Heart left ventricle (tissue), 16 donors: ENCODE data around the gene ENOX1. TPM values are rescaled to one million over a fixed set of nuclear protein-coding genes. Genes with fewer than 3 reads are reported as not detected.

ENCODE experiments used
- ATAC-seq, 4 donors: fragments of 200-7000 bp; cut with Tn5 transposase; one replicate each; pipeline ENCODE4 v1.9.1; 2020 to 2022; ENCODE audit warnings: moderate library complexity in 4 of 4, mild to moderate bottlenecking in 3 of 4, moderate number of reproducible peaks in 1 of 4
- DNase-seq, 5 donors: peaks; one replicate each; pipeline ENCODE4 v3.0.0-alpha.2; 2020
- H3K27ac ChIP-seq, 12 donors: fragments of 200-600 bp; sonication (generic) in 4 of 12; one replicate each; pipeline versions ENCODE4 v1.5.0 to v1.8.0; 2016 to 2022; ENCODE audit warnings: mild to moderate bottlenecking in 2 of 12
- H3K27me3 ChIP-seq, 9 donors: fragments of 200-600 bp; sonication (generic) in 2 of 9; one replicate each; pipeline versions ENCODE4 v1.5.1 to v1.8.0; 2016 to 2022; ENCODE audit warnings: mild to moderate bottlenecking in 3 of 9
- H3K36me3 ChIP-seq, 9 donors: fragments of 200-600 bp; sonication (generic) in 2 of 9; one replicate each; pipeline versions ENCODE4 v1.5.0 to v1.8.0; 2018 to 2022; ENCODE audit warnings: mild to moderate bottlenecking in 2 of 9
- H3K4me1 ChIP-seq, 12 donors: fragments of 200-600 bp; sonication (generic) in 4 of 12; one replicate each; pipeline versions ENCODE4 v1.5.0 to v1.8.0; 2016 to 2022; ENCODE audit warnings: mild to moderate bottlenecking in 3 of 12
- H3K4me3 ChIP-seq, 12 donors: fragments of 200-600 bp; sonication (generic) in 4 of 12; one replicate each; pipeline versions ENCODE4 v1.5.0 to v1.8.0; 2017 to 2022; ENCODE audit warnings: mild to moderate bottlenecking in 9 of 12, moderate library complexity in 4 of 12
- H3K9me3 ChIP-seq, 12 donors: fragments of 200-600 bp; sonication (generic) in 4 of 12; one replicate each; pipeline versions ENCODE4 v1.5.0 to v1.8.0; 2016 to 2022; ENCODE audit warnings: mild to moderate bottlenecking in 1 of 12
- CTCF ChIP-seq, 12 donors: fragments of 200-600 bp; sonication (generic) in 4 of 12; IDR thresholded peaks; one replicate each; pipeline versions ENCODE4 v1.5.0 to v1.8.0; 2018 to 2022; ENCODE audit warnings: antibody characterized with exemption in 12 of 12, mild to moderate bottlenecking in 5 of 12
- POLR2A ChIP-seq, 2 donors: fragments of 450-650 bp; IDR thresholded peaks; one replicate each; pipeline ENCODE4 v1.6.1; 2017; ENCODE audit warnings: antibody characterized with exemption in 2 of 2, mild to moderate bottlenecking in 2 of 2, moderate library complexity in 2 of 2
- WGBS, 4 donors: extraction: QIAGEN DNeasy Blood & Tissue Kit in 2 of 4; methylation state at CpG; one replicate each; pipeline versions ENCODE4 v1.1.5 to v1.1.7; 2013 to 2018; 5-methylcytosine and 5-hydroxymethylcytosine counted together
- intact Hi-C, 10 donors: fragments of 100-400 bp; cut with DNase I; formaldehyde crosslinking; loops; one replicate each; pipeline versions ENCODE4 v1.11.1 to v1.14.2; 2022
- polyA plus RNA-seq, 2 donors: library from polyadenylated mRNA; stranded (reverse); fragments of 200-250 nt; gene quantifications; one replicate each; pipeline ENCODE4 v1.2.3, GENCODE V29; 2013
- total RNA-seq, 9 donors: library from RNA; depleted of rRNA in 2 of 9; stranded (reverse); fragments of >200 nt in 2 of 9; fragmentation: NEBNext Ultra II Directional in 3 of 9; extraction: Animal tissue kit (Norgen Biotek cat#: 25700) in 3 of 9; gene quantifications; one replicate each; pipeline versions ENCODE4 v1.1.0 to v1.2.4, GENCODE V29; 2016 to 2023
- donor health status: ischemic (EF 13 %, LVEDD 7.1; RV severe dilation, severe dysfunction).
- donor health status: healthy with polysubstance abuse.
- donor health status: DM: no; HTN: yes; CAD: no.
- donor health status: DM: no; HTN: no; CAD: no.
- donor health status: ischemic (EF 25% LVEDD 6.9; RV normal size, moderate dysfunction).
- donor health status: ischemic (EF 25% LVEDD 5.7; RV mildly dilated, moderate dysfunction).
- donor health status: healthy.
- donor health status: DM: yes; HTN: yes; CAD: no.
- donor health status: ischemic (EF 35%, LVEDD 5.7; RV mildly dilated, moderate dysfunction).
- donor health status: nonischemic (EF 11% LVEDD 7.7; RV severe dilation, severe dysfunction).
- donor health status: DM: yes; HTN: yes; CAD: no.
- donor health status: PGD.
- donor health status: ischemic (EF 29% LVEDD 5.4; RV normal size, mild dysfunction).
- donor health status: nonischemic (EF 23%, LVEDD 6.1; RV moderate dilation, normal function).

The ENOX1 gene
- total and polyA plus RNA-seq, 11 donors, result 2.0 to 10.1 (median 5.4) TPM

GRCh38 chr13:43304449-43304848 is 482.3 kb downstream of the ENOX1 start:
- ATAC-seq (no peak), DNase-seq (no peak)
- Histone ChIP-seq H3K9me3 (no peaks in the 10 kb centered on the region), H3K36me3 (no peaks in the 10 kb centered on the region), H3K4me3 (no peak overlapping the region), H3K4me1 (peaks cover 0 to 28% (median 10%) of the 10 kb centered on the region in 12 donors), H3K27ac (peak overlapping the region in 1 of 12 donors; percentile 54), H3K27me3 (no peaks in the 10 kb centered on the region)
- intact Hi-C loops, result loop anchor here in 7 of 10 donors (5.0 to 10.0 kb wide), 4 partner anchors 483 to 570 kb away; partner anchors contain the start of genes CCDC122 (in 3 of the 7), ENOX1 (in 3 of the 7) and LACC1 (in 3 of the 7)
- WGBS, 4 donors, result 93 to 98% (median 95%) methylated on average over 2 of the region's 2 CpGs
- TF ChIP-seq POLR2A (IDR thresholded peaks at IDR 0.05) (no peak), CTCF (IDR thresholded peaks at IDR 0.05) (no peak)

GRCh38 chr13:43303033-43303729 is 483.6 kb downstream of the ENOX1 start:
- TF ChIP-seq CTCF (IDR thresholded peaks at IDR 0.05) (peak; percentile 36 to 70 (median 54)), POLR2A (IDR thresholded peaks at IDR 0.05) (no peak)
- ATAC-seq (peak; percentile 71 to 91 (median 90)), DNase-seq (peak; percentile 55 to 78 (median 68))
- no peaks in the 10 kb centered on the region for H3K9me3 ChIP-seq
- H3K27ac ChIP-seq, result peak overlapping the region in 7 of 12 donors; percentile 16 to 54 (median 35)
- intact Hi-C loops, result loop anchor here in 8 of 10 donors (2.0 to 10.0 kb wide), 6 partner anchors 484 to 572 kb away; partner anchors contain the start of genes ENOX1 (in 5 of the 8), CCDC122 (in 3 of the 8) and LACC1 (in 3 of the 8)
- 11 to 14% (median 13%) methylated on average over 5 of the region's 5 CpGs for WGBS, 4 donors
- peaks cover 0 to 25% (median 9%) of the 10 kb centered on the region in 12 donors for H3K4me1 ChIP-seq
- H3K27me3 ChIP-seq, result no peaks in the 10 kb centered on the region
- no peaks in the 10 kb centered on the region for H3K36me3 ChIP-seq
- H3K4me3 ChIP-seq, result no peak overlapping the region

GRCh38 chr13:43301346-43301969 is 485.3 kb downstream of the ENOX1 start:
- TF ChIP-seq CTCF (IDR thresholded peaks at IDR 0.05) (no peak), POLR2A (IDR thresholded peaks at IDR 0.05) (no peak)
- H3K4me3 ChIP-seq, result no peak overlapping the region
- H3K4me1 ChIP-seq, result peaks cover 0 to 15% (median 2%) of the 10 kb centered on the region in 12 donors
- H3K27ac ChIP-seq, result no peak overlapping the region
- 88 to 93% (median 89%) methylated on average over 3 of the region's 3 CpGs for WGBS, 4 donors
- H3K36me3 ChIP-seq, result no peaks in the 10 kb centered on the region
- no peaks in the 10 kb centered on the region for H3K27me3 ChIP-seq
- DNase-seq (no peak), ATAC-seq (no peak)
- H3K9me3 ChIP-seq, result no peaks in the 10 kb centered on the region
- intact Hi-C loops, result loop anchor here in 7 of 10 donors (5.0 to 10.0 kb wide), 4 partner anchors 486 to 573 kb away; partner anchors contain the start of genes CCDC122 (in 3 of the 7), ENOX1 (in 3 of the 7) and LACC1 (in 3 of the 7)

GRCh38 chr13:43300865-43301264 is 485.9 kb downstream of the ENOX1 start:
- DNase-seq, result no peak
- H3K4me1 ChIP-seq, result peaks cover 0 to 15% (median 2%) of the 10 kb centered on the region in 12 donors
- intact Hi-C loops, result loop anchor here in 7 of 10 donors (5.0 to 10.0 kb wide), 4 partner anchors 486 to 574 kb away; partner anchors contain the start of genes CCDC122 (in 3 of the 7), ENOX1 (in 3 of the 7) and LACC1 (in 3 of the 7)
- H3K27ac ChIP-seq, result no peak overlapping the region
- no peaks in the 10 kb centered on the region for H3K36me3 ChIP-seq
- H3K27me3 ChIP-seq, result no peaks in the 10 kb centered on the region
- TF ChIP-seq POLR2A (IDR thresholded peaks at IDR 0.05), result no peak
- no peak for TF ChIP-seq CTCF (IDR thresholded peaks at IDR 0.05)
- ATAC-seq, result no peak
- no peak overlapping the region for H3K4me3 ChIP-seq
- no peaks in the 10 kb centered on the region for H3K9me3 ChIP-seq
- WGBS, 4 donors, result 73 to 79% (median 75%) methylated on average over 4 of the region's 4 CpGs
